Liver (tissue), 9 donors: ENCODE measurements around the gene UBXN7. TPM values are rescaled to one million over a fixed set of nuclear protein-coding genes. Genes with fewer than 3 reads are reported as not detected.

ENCODE experiments used
- DNase-seq: peaks from one replicate; pipeline ENCODE4 v3.0.0-alpha.2; 2017; ENCODE audit warnings: low spot score
- H3K27ac ChIP-seq, 2 donors: one replicate each; pipeline ENCODE4 v1.7.0; 2013; ENCODE audit warnings: inconsistent platforms in 2 of 2, low read length in 2 of 2, control low read depth in 1 of 2, low read depth in 1 of 2, mild to moderate bottlenecking in 1 of 2
- H3K27me3 ChIP-seq, 4 donors: one replicate each; pipeline versions ENCODE4 v1.6.1 to v1.7.0; 2013; ENCODE audit warnings: low read length in 3 of 4, inconsistent platforms in 1 of 4, mild to moderate bottlenecking in 1 of 4, moderate library complexity in 1 of 4; ENCODE audit not compliant: control insufficient read depth in 4 of 4, insufficient read depth in 4 of 4
- H3K36me3 ChIP-seq, 4 donors: one replicate each; pipeline versions ENCODE4 v1.6.1 to v1.7.0; 2013; ENCODE audit warnings: low read length in 3 of 4, mild to moderate bottlenecking in 3 of 4, low read depth in 1 of 4, moderate library complexity in 1 of 4; ENCODE audit not compliant: control insufficient read depth in 4 of 4, insufficient read depth in 3 of 4
- H3K4me1 ChIP-seq, 4 donors: one replicate each; pipeline versions ENCODE4 v1.6.1 to v1.7.0; 2013; ENCODE audit warnings: low read length in 3 of 4, mild to moderate bottlenecking in 3 of 4, moderate library complexity in 1 of 4; ENCODE audit not compliant: control insufficient read depth in 4 of 4, insufficient read depth in 4 of 4
- H3K4me3 ChIP-seq, 3 donors: one replicate each; pipeline versions ENCODE4 v1.6.1 to v1.7.0; 2013; ENCODE audit warnings: low read length in 3 of 3, control low read depth in 1 of 3, low read depth in 1 of 3, mild to moderate bottlenecking in 1 of 3
- H3K9ac ChIP-seq, 2 donors: one replicate each; pipeline ENCODE4 v1.7.0; 2013; ENCODE audit warnings: low read length in 2 of 2, mild to moderate bottlenecking in 2 of 2, moderate library complexity in 2 of 2, control low read depth in 1 of 2, low read depth in 1 of 2
- H3K9me3 ChIP-seq, 4 donors: one replicate each; pipeline versions ENCODE4 v1.6.1 to v1.7.0; 2013; ENCODE audit warnings: low read length in 3 of 4; ENCODE audit not compliant: control insufficient read depth in 4 of 4
- EGR1 ChIP-seq, 2 donors: IDR thresholded peaks; 2 replicates each; pipeline ENCODE4 v1.6.1; 2016 to 2018; ENCODE audit warnings: antibody characterized with exemption in 2 of 2, low read depth in 2 of 2
- FOXA1 ChIP-seq: IDR thresholded peaks from 2 replicates; pipeline ENCODE4 v1.6.1; 2016; ENCODE audit warnings: antibody characterized with exemption
- FOXA2 ChIP-seq: IDR thresholded peaks from 2 replicates; pipeline ENCODE4 v1.6.1; 2016; ENCODE audit warnings: antibody characterized with exemption
- GABPA ChIP-seq, 2 donors: IDR thresholded peaks in 1 of 2; conservative IDR thresholded peaks in 1 of 2; 2 replicates each; pipeline ENCODE4 v1.6.1; 2016; ENCODE audit warnings: antibody characterized with exemption in 2 of 2, mild to moderate bottlenecking in 1 of 2, moderate library complexity in 1 of 2
- HNF4A ChIP-seq, 2 donors: conservative IDR thresholded peaks; 2 replicates each; pipeline ENCODE4 v1.6.1; 2016; ENCODE audit warnings: antibody characterized with exemption in 2 of 2, mild to moderate bottlenecking in 2 of 2
- HNF4G ChIP-seq: IDR thresholded peaks from 2 replicates; pipeline ENCODE4 v1.6.1; 2016; ENCODE audit warnings: antibody characterized with exemption
- JUND ChIP-seq, 2 donors: IDR thresholded peaks; 2 replicates each; pipeline ENCODE4 v1.6.1; 2016; ENCODE audit warnings: antibody characterized with exemption in 2 of 2
- NR2F2 ChIP-seq: IDR thresholded peaks from 2 replicates; pipeline ENCODE4 v1.6.1; 2016; ENCODE audit warnings: antibody characterized with exemption
- RAD21 ChIP-seq, 2 donors: IDR thresholded peaks; 2 replicates each; pipeline ENCODE4 v1.6.1; 2016; ENCODE audit warnings: antibody characterized with exemption in 2 of 2, mild to moderate bottlenecking in 2 of 2
- RXRA ChIP-seq, 2 donors: IDR thresholded peaks; 2 replicates each; pipeline ENCODE4 v1.6.1; 2017 to 2018; ENCODE audit warnings: antibody characterized with exemption in 2 of 2, mild to moderate bottlenecking in 1 of 2
- SP1 ChIP-seq: IDR thresholded peaks from 2 replicates; pipeline ENCODE4 v1.6.1; 2018; ENCODE audit warnings: antibody characterized with exemption, mild to moderate bottlenecking
- TAF1 ChIP-seq: conservative IDR thresholded peaks from 2 replicates; pipeline ENCODE4 v1.6.1; 2016; ENCODE audit warnings: antibody characterized with exemption, mild to moderate bottlenecking
- YY1 ChIP-seq: IDR thresholded peaks from 2 replicates; pipeline ENCODE4 v1.6.1; 2016; ENCODE audit warnings: antibody characterized with exemption, mild to moderate bottlenecking
- WGBS: extraction: QIAGEN DNeasy Blood & Tissue Kit; methylation state at CpG from one replicate; pipeline ENCODE4 v1.1.7; 2013; 5-methylcytosine and 5-hydroxymethylcytosine counted together
- polyA plus RNA-seq, 2 donors: library from polyadenylated mRNA; stranded (reverse) in 1 of 2; unstranded in 1 of 2; fragments of 200-250 nt in 1 of 2; fragments of >200 nt in 1 of 2; fragmentation: Nextera tagmentation in 1 of 2; extraction: Ambion mirVana in 1 of 2; gene quantifications; one replicate each; pipeline versions ENCODE4 v1.2.1 to v1.2.3, GENCODE V29; 2013 to 2015
- total RNA-seq, 2 donors: library from RNA; depleted of rRNA; stranded (reverse); fragments of >200 nt; gene quantifications; one replicate each; pipeline ENCODE4 v1.2.3, GENCODE V29; 2014
- TF ChIP-seq, protein P1 (sequence below): IDR thresholded peaks from 2 replicates; pipeline ENCODE4 v1.6.1; 2016; ENCODE audit warnings: antibody characterized with exemption
- TF ChIP-seq, protein P2 (sequence below): fragments of 150-350 bp; IDR thresholded peaks from 2 replicates; pipeline ENCODE4 v1.5.1; 2017; ENCODE audit warnings: improper control_type of control experiment, low read depth, low read length; ENCODE audit not compliant: missing input control
- TF ChIP-seq, protein P3 (sequence below): IDR thresholded peaks from 2 replicates; pipeline ENCODE4 v1.6.1; 2016; ENCODE audit warnings: antibody characterized with exemption
- TF ChIP-seq, protein P4 (sequence below): IDR thresholded peaks from 2 replicates; pipeline ENCODE4 v1.6.1; 2016; ENCODE audit warnings: antibody characterized with exemption, mild to moderate bottlenecking
- TF ChIP-seq, protein P5 (sequence below): IDR thresholded peaks from 2 replicates; pipeline ENCODE4 v1.6.1; 2016; ENCODE audit warnings: antibody characterized with exemption
- donor health status: healthy.
- donor health status: healthy.
- donor health status: healthy.
- donor health status: healthy.
- donor health status: healthy.

UBXN7 gene
- total and polyA plus RNA-seq, 4 donors, result 2.9 to 15.5 (median 7.7) TPM

DNA sequence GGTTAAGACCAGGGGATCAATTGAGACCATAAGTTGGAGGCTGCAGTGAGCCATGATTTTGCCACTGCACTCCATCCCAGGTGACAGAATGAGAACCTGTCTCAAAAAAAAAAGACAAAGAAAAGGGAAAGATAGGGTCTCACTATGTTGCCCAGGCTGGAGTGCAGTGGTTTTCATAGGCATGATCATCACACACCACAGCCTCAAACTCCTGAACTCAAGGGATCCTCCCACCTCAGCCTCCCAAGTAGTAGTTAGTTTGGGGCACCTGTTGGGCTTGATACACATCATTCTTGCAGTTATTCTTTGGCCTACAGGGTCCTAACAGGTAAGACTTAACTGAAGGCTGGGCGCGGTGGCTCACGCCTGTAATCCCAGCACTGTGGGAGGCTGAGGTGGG is 42.1 kb downstream of the UBXN7 start:
- Histone ChIP-seq H3K9ac (no peak overlapping the region), H3K4me1 (peaks cover 0 to 3% (median 0%) of the 10 kb centered on the region in 4 donors), H3K27me3 (no peaks in the 10 kb centered on the region), H3K27ac (no peak overlapping the region), H3K36me3 (peaks cover 6 to 24% (median 16%) of the 10 kb centered on the region in 4 donors), H3K9me3 (no peaks in the 10 kb centered on the region), H3K4me3 (no peak overlapping the region)
- WGBS, result over 99% methylated on average over 3 of the region's 3 CpGs
- TF ChIP-seq HNF4A (conservative IDR thresholded peaks at IDR 0.05) (no peak), GABPA (IDR thresholded peaks at IDR 0.05 in 1 of 2, conservative IDR thresholded peaks at IDR 0.05 in 1 of 2) (no peak), JUND (IDR thresholded peaks at IDR 0.05) (no peak), SP1 (no peak), EGR1 (IDR thresholded peaks at IDR 0.05; ENCODE audit: low read depth in 2 of 2) (no peak), FOXA2 (no peak), RAD21 (IDR thresholded peaks at IDR 0.05) (no peak), NR2F2 (no peak), HNF4G (no peak), TAF1 (no peak), FOXA1 (no peak), RXRA (IDR thresholded peaks at IDR 0.05) (no peak), YY1 (no peak)
- TF ChIP-seq, protein P1, sequence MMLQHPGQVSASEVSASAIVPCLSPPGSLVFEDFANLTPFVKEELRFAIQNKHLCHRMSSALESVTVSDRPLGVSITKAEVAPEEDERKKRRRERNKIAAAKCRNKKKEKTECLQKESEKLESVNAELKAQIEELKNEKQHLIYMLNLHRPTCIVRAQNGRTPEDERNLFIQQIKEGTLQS, result no peak
- TF ChIP-seq, protein P2, sequence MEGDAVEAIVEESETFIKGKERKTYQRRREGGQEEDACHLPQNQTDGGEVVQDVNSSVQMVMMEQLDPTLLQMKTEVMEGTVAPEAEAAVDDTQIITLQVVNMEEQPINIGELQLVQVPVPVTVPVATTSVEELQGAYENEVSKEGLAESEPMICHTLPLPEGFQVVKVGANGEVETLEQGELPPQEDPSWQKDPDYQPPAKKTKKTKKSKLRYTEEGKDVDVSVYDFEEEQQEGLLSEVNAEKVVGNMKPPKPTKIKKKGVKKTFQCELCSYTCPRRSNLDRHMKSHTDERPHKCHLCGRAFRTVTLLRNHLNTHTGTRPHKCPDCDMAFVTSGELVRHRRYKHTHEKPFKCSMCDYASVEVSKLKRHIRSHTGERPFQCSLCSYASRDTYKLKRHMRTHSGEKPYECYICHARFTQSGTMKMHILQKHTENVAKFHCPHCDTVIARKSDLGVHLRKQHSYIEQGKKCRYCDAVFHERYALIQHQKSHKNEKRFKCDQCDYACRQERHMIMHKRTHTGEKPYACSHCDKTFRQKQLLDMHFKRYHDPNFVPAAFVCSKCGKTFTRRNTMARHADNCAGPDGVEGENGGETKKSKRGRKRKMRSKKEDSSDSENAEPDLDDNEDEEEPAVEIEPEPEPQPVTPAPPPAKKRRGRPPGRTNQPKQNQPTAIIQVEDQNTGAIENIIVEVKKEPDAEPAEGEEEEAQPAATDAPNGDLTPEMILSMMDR, result no peak
- TF ChIP-seq, protein P3, sequence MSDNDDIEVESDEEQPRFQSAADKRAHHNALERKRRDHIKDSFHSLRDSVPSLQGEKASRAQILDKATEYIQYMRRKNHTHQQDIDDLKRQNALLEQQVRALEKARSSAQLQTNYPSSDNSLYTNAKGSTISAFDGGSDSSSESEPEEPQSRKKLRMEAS, result no peak
- TF ChIP-seq, protein P4, sequence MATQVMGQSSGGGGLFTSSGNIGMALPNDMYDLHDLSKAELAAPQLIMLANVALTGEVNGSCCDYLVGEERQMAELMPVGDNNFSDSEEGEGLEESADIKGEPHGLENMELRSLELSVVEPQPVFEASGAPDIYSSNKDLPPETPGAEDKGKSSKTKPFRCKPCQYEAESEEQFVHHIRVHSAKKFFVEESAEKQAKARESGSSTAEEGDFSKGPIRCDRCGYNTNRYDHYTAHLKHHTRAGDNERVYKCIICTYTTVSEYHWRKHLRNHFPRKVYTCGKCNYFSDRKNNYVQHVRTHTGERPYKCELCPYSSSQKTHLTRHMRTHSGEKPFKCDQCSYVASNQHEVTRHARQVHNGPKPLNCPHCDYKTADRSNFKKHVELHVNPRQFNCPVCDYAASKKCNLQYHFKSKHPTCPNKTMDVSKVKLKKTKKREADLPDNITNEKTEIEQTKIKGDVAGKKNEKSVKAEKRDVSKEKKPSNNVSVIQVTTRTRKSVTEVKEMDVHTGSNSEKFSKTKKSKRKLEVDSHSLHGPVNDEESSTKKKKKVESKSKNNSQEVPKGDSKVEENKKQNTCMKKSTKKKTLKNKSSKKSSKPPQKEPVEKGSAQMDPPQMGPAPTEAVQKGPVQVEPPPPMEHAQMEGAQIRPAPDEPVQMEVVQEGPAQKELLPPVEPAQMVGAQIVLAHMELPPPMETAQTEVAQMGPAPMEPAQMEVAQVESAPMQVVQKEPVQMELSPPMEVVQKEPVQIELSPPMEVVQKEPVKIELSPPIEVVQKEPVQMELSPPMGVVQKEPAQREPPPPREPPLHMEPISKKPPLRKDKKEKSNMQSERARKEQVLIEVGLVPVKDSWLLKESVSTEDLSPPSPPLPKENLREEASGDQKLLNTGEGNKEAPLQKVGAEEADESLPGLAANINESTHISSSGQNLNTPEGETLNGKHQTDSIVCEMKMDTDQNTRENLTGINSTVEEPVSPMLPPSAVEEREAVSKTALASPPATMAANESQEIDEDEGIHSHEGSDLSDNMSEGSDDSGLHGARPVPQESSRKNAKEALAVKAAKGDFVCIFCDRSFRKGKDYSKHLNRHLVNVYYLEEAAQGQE, result no peak
- TF ChIP-seq, protein P5, sequence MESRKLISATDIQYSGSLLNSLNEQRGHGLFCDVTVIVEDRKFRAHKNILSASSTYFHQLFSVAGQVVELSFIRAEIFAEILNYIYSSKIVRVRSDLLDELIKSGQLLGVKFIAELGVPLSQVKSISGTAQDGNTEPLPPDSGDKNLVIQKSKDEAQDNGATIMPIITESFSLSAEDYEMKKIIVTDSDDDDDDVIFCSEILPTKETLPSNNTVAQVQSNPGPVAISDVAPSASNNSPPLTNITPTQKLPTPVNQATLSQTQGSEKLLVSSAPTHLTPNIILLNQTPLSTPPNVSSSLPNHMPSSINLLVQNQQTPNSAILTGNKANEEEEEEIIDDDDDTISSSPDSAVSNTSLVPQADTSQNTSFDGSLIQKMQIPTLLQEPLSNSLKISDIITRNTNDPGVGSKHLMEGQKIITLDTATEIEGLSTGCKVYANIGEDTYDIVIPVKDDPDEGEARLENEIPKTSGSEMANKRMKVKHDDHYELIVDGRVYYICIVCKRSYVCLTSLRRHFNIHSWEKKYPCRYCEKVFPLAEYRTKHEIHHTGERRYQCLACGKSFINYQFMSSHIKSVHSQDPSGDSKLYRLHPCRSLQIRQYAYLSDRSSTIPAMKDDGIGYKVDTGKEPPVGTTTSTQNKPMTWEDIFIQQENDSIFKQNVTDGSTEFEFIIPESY, result no peak
- no peak for DNase-seq
